Parathyroid adenoma (tissue), 2 donors: ENCODE measurements around the gene CACNA1C.

Experiments used
- H2AFZ ChIP-seq: fragments of 300-600 bp; sonication (generic); one replicate; pipeline ENCODE4 v1.7.0; 2017; ENCODE audit warnings: antibody characterized with exemption, mild to moderate bottlenecking
- H3K27ac ChIP-seq: fragments of 300-600 bp; sonication (generic); one replicate; pipeline ENCODE4 v1.7.0; 2017
- H3K27me3 ChIP-seq: fragments of 300-600 bp; sonication (generic); one replicate; pipeline ENCODE4 v1.7.0; 2017; ENCODE audit warnings: low read length; ENCODE audit not compliant: control insufficient read depth, insufficient read depth
- H3K36me3 ChIP-seq: fragments of 300-600 bp; sonication (generic); one replicate; pipeline ENCODE4 v1.7.0; 2017; ENCODE audit warnings: low read length; ENCODE audit not compliant: control insufficient read depth, insufficient read depth
- H3K4me1 ChIP-seq: fragments of 300-600 bp; sonication (generic); one replicate; pipeline ENCODE4 v1.7.0; 2017; ENCODE audit warnings: control low read depth
- H3K4me2 ChIP-seq: fragments of 300-600 bp; sonication (generic); one replicate; pipeline ENCODE4 v1.7.0; 2017; ENCODE audit warnings: low read length
- H3K4me3 ChIP-seq: fragments of 300-600 bp; sonication (generic); one replicate; pipeline ENCODE4 v1.7.0; 2017; ENCODE audit warnings: low read depth, low read length
- H3K79me2 ChIP-seq: fragments of 300-600 bp; sonication (generic); one replicate; pipeline ENCODE4 v1.7.0; 2017; ENCODE audit warnings: control low read depth
- H3K9ac ChIP-seq: fragments of 300-600 bp; sonication (generic); one replicate; pipeline ENCODE4 v1.7.0; 2017; ENCODE audit warnings: mild to moderate bottlenecking
- H3K9me3 ChIP-seq: fragments of 300-600 bp; sonication (generic); one replicate; pipeline ENCODE4 v1.7.0; 2017; ENCODE audit warnings: low read length; ENCODE audit not compliant: control insufficient read depth
- CTCF ChIP-seq: fragments of 300-600 bp; sonication (generic); IDR thresholded peaks from one replicate; pipeline ENCODE4 v1.7.0; 2017; ENCODE audit warnings: antibody characterized with exemption, mild to moderate bottlenecking
- donor health status: primary hyperparathyroidism.

The CACNA1C gene

GRCh38 chr12:2043054-2043453 is 9.7 kb upstream of the CACNA1C start:
- Histone ChIP-seq H3K9me3 (no peaks in the 10 kb centered on the region), H3K4me3 (no peak overlapping the region), H3K27me3 (no peaks in the 10 kb centered on the region), H3K36me3 (no peaks in the 10 kb centered on the region), H3K4me2 (no peak overlapping the region), H3K27ac (no peak overlapping the region), H3K4me1 (no peaks in the 10 kb centered on the region), H3K79me2 (no peaks in the 10 kb centered on the region), H2AFZ (no peak overlapping the region), H3K9ac (no peak overlapping the region)
- TF ChIP-seq CTCF, result no peak

DNA sequence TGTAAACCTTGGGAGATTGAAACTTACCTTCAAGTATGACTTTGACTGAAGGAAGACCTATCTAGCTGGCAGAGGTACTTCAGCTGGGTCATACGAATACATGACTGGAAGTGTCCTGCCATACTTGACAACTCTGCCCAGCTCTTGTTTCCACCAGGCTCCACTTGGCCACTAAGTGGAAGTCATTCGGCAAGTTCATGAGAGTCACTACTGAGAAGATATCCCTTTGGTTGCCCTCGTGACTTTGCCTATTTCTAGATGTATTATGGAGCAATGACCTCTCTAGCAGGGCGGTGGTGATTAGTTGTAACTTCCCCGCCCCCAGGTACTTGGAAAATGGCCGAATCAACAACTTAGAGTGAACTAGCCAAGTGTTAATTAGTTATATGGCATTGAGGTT is 8.6 kb upstream of the CACNA1C start:
- Histone ChIP-seq H3K9ac (no peak overlapping the region), H3K27ac (no peak overlapping the region), H3K4me2 (no peak overlapping the region), H3K9me3 (no peaks in the 10 kb centered on the region), H3K79me2 (no peaks in the 10 kb centered on the region), H2AFZ (no peak overlapping the region), H3K4me3 (no peak overlapping the region), H3K4me1 (no peaks in the 10 kb centered on the region), H3K36me3 (no peaks in the 10 kb centered on the region), H3K27me3 (no peaks in the 10 kb centered on the region)
- no peak for TF ChIP-seq CTCF

DNA sequence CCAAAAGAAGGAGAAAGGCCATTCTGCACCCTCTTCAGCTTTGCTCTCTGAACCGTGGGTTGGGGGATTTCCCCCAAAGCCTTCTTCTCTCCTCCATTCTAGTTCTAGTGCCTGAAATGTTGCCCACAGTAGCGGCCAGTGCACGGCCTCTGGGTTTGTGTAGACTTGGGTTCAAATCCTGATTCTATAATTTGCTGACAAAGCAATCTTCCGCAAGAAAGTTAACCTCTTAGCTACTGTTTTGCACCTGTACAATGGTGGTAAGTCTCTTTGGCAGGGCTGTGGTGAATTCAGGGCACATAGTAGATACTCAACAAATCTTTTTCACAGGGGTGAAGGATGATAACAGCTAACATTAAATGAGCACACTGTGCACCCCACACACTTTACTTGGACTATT is 5.8 kb upstream of the CACNA1C start:
- TF ChIP-seq CTCF, result no peak

DNA sequence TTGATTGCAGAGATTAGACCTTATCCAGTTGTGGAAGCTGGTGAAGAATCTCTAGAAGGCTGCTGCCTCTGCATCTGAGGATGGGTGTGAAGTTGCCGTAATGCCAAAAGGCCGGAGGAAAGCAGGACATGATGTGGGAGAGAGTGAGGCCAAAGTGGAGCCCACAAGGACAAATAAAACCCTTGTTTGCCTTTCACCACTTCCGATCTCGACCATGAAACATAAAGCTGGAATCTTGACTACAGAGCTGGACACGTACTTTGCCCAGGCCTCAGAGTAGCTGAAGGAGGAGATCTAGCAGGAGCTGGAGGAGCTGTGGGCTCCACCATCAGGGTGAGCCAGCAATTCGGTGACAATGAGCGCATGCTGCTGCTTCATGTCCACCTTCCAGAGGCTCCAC is 5.0 kb upstream of the CACNA1C start:
- H3K27me3 ChIP-seq, result no peaks in the 10 kb centered on the region
- H3K36me3 ChIP-seq, result no peaks in the 10 kb centered on the region
- H2AFZ ChIP-seq, result no peak overlapping the region
- no peak for TF ChIP-seq CTCF
- no peak overlapping the region for H3K9ac ChIP-seq
- no peak overlapping the region for H3K27ac ChIP-seq
- no peaks in the 10 kb centered on the region for H3K79me2 ChIP-seq
- no peaks in the 10 kb centered on the region for H3K9me3 ChIP-seq
- no peak overlapping the region for H3K4me2 ChIP-seq
- H3K4me3 ChIP-seq, result no peak overlapping the region
- no peaks in the 10 kb centered on the region for H3K4me1 ChIP-seq

More for the DNA sequence above, 5.8 kb upstream of the CACNA1C start:
- no peak overlapping the region for H2AFZ ChIP-seq
- no peaks in the 10 kb centered on the region for H3K27me3 ChIP-seq
- H3K9ac ChIP-seq, result no peak overlapping the region
- H3K4me2 ChIP-seq, result no peak overlapping the region
- H3K9me3 ChIP-seq, result no peaks in the 10 kb centered on the region
- no peaks in the 10 kb centered on the region for H3K79me2 ChIP-seq
- no peaks in the 10 kb centered on the region for H3K36me3 ChIP-seq
- H3K4me3 ChIP-seq, result no peak overlapping the region
- no peak overlapping the region for H3K27ac ChIP-seq
- no peaks in the 10 kb centered on the region for H3K4me1 ChIP-seq

GRCh38 chr12:2049604-2050540 is 2.9 kb upstream of the CACNA1C start:
- H3K9ac ChIP-seq, result no peak overlapping the region
- H3K4me3 ChIP-seq, result no peak overlapping the region
- H3K27me3 ChIP-seq, result no peaks in the 10 kb centered on the region
- H3K36me3 ChIP-seq, result no peaks in the 10 kb centered on the region
- H3K4me2 ChIP-seq, result no peak overlapping the region
- no peak for TF ChIP-seq CTCF
- no peak overlapping the region for H3K27ac ChIP-seq
- no peaks in the 10 kb centered on the region for H3K4me1 ChIP-seq
- no peaks in the 10 kb centered on the region for H3K9me3 ChIP-seq
- no peak overlapping the region for H2AFZ ChIP-seq
- no peaks in the 10 kb centered on the region for H3K79me2 ChIP-seq
